Vagina (tissue), 2 donors: Measurements from ENCODE around the gene C10orf90. TPM values are rescaled to one million over a fixed set of nuclear protein-coding genes. Genes with fewer than 3 reads are reported as not detected.

Experiments used
- DNase-seq, 2 donors: peaks; one replicate each; pipeline ENCODE4 v3.0.0-alpha.2; 2017; ENCODE audit errors: extremely low spot score in 2 of 2
- H3K27ac ChIP-seq: fragments of 200-600 bp; sonication (generic); one replicate; pipeline ENCODE4 v1.5.1; 2019
- H3K27me3 ChIP-seq: fragments of 200-600 bp; sonication (generic); one replicate; pipeline ENCODE4 v1.5.1; 2019
- H3K36me3 ChIP-seq, 2 donors: fragments of 200-600 bp; sonication (generic); one replicate each; pipeline ENCODE4 v1.5.1; 2017 to 2019
- H3K4me1 ChIP-seq: fragments of 200-600 bp; sonication (generic); one replicate; pipeline ENCODE4 v1.5.1; 2019
- H3K4me3 ChIP-seq, 2 donors: fragments of 200-600 bp; sonication (generic); 1 replicate in 1 of 2; 2 replicates in 1 of 2; pipeline ENCODE4 v1.5.1; 2016 to 2019
- H3K9me3 ChIP-seq: fragments of 200-600 bp; sonication (generic); one replicate; pipeline ENCODE4 v1.5.1; 2019
- POLR2A ChIP-seq, 2 donors: fragments of 450-650 bp; IDR thresholded peaks; one replicate each; pipeline ENCODE4 v1.6.1; 2017; ENCODE audit warnings: antibody characterized with exemption in 2 of 2, mild to moderate bottlenecking in 2 of 2, moderate library complexity in 2 of 2
- POLR2AphosphoS5 ChIP-seq, 2 donors: sonication (generic); formaldehyde crosslinking; IDR thresholded peaks; one replicate each; pipeline ENCODE4 v1.9.0; 2017; ENCODE audit warnings: antibody characterized with exemption in 2 of 2, mild to moderate bottlenecking in 2 of 2, low read depth in 1 of 2; ENCODE audit not compliant: insufficient read depth in 1 of 2
- intact Hi-C: fragments of 100-400 bp; cut with DNase I; formaldehyde crosslinking; loops from one replicate; pipeline ENCODE4 v1.15.1; 2023
- total RNA-seq: library from RNA; depleted of rRNA; stranded (reverse); fragments of >200 nt; gene quantifications from one replicate; pipeline ENCODE4 v1.2.3, GENCODE V29; 2016
- TF ChIP-seq, protein P1 (sequence below), 3 experiments: fragments of 450-650 bp in 2 of 3; fragments of 200-600 bp in 1 of 3; sonication (generic) in 1 of 3; IDR thresholded peaks; one replicate each; pipeline ENCODE4 v1.5.1; 2017 to 2019; ENCODE audit warnings: antibody characterized with exemption in 3 of 3, mild to moderate bottlenecking in 2 of 3, moderate library complexity in 2 of 3

Gene C10orf90
- total RNA-seq, 1 donor from 2014 or later, result not detected

GRCh38 chr10:126459032-126459831 is 211.3 kb downstream of the C10orf90 start:
- intact Hi-C loops, result no loop called here
- peaks cover 19% of the 10 kb centered on the region for H3K4me1 ChIP-seq
- TF ChIP-seq POLR2AphosphoS5 (IDR thresholded peaks at IDR 0.05; ENCODE audit: insufficient read depth in 1 of 2, low read depth in 1 of 2), result no peak
- TF ChIP-seq, protein P1, sequence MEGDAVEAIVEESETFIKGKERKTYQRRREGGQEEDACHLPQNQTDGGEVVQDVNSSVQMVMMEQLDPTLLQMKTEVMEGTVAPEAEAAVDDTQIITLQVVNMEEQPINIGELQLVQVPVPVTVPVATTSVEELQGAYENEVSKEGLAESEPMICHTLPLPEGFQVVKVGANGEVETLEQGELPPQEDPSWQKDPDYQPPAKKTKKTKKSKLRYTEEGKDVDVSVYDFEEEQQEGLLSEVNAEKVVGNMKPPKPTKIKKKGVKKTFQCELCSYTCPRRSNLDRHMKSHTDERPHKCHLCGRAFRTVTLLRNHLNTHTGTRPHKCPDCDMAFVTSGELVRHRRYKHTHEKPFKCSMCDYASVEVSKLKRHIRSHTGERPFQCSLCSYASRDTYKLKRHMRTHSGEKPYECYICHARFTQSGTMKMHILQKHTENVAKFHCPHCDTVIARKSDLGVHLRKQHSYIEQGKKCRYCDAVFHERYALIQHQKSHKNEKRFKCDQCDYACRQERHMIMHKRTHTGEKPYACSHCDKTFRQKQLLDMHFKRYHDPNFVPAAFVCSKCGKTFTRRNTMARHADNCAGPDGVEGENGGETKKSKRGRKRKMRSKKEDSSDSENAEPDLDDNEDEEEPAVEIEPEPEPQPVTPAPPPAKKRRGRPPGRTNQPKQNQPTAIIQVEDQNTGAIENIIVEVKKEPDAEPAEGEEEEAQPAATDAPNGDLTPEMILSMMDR (IDR thresholded peaks at IDR 0.05), result no peak
- TF ChIP-seq POLR2A (IDR thresholded peaks at IDR 0.05), result no peak
- H3K36me3 ChIP-seq, result no peaks in the 10 kb centered on the region
- no peaks in the 10 kb centered on the region for H3K27me3 ChIP-seq
- no peaks in the 10 kb centered on the region for H3K9me3 ChIP-seq
- no peak overlapping the region for H3K4me3 ChIP-seq
- no peak overlapping the region for H3K27ac ChIP-seq
- peak in 1 of 2 donors; percentile 77 for DNase-seq

GRCh38 chr10:126458466-126458865 is 212.0 kb downstream of the C10orf90 start:
- intact Hi-C loops, result no loop called here
- no peak for DNase-seq
- Histone ChIP-seq H3K36me3 (no peaks in the 10 kb centered on the region), H3K9me3 (no peaks in the 10 kb centered on the region), H3K27ac (no peak overlapping the region), H3K4me3 (no peak overlapping the region), H3K4me1 (peaks cover 19% of the 10 kb centered on the region), H3K27me3 (no peaks in the 10 kb centered on the region)
- TF ChIP-seq POLR2A (IDR thresholded peaks at IDR 0.05), result no peak

- no peak for TF ChIP-seq POLR2AphosphoS5 (IDR thresholded peaks at IDR 0.05; ENCODE audit: insufficient read depth in 1 of 2, low read depth in 1 of 2)
- TF ChIP-seq POLR2A (IDR thresholded peaks at IDR 0.05), result no peak
- TF ChIP-seq, protein P1 (IDR thresholded peaks at IDR 0.05), result no peak
- Histone ChIP-seq H3K4me1 (peaks cover 19% of the 10 kb centered on the region), H3K36me3 (no peaks in the 10 kb centered on the region), H3K9me3 (no peaks in the 10 kb centered on the region), H3K27me3 (no peaks in the 10 kb centered on the region), H3K4me3 (no peak overlapping the region), H3K27ac (no peak overlapping the region)
- no peak for DNase-seq
- intact Hi-C loops, result no loop called here
These were observed 213.9 kb downstream of the C10orf90 start for GRCh38 chr10:126456632-126457031.

DNA sequence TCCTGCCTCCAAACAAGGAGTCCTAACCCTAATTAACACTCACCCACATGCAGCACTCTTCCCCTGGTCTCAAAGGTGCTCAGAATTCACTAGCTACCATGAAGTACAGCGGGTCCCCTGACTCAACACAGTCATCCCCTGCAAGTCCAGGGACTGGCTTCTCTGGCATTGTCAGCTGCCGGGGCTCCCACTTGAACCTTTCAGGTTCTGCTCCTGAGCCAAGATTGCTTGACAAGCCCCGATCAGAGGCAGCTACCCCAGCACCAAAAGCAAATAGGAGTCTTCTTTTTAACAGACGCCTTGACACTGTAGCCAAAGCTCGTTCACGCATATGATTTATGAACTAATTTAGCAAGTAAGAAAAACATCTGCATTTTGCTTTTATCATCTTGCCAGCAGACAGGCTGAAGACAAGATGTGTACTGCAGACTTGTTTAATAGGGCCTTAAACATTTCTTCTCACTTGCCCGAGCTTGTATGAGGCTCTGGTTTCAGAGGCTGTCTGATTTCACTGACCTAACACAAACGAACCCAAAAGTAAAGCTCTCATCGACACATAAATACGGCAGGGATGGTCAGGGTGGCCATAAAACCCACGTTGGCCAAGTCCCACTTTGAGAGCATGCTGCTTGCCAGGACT is 214.6 kb downstream of the C10orf90 start:
- Histone ChIP-seq H3K27ac (no peak overlapping the region), H3K4me1 (peaks cover 19% of the 10 kb centered on the region), H3K4me3 (no peak overlapping the region), H3K9me3 (no peaks in the 10 kb centered on the region), H3K27me3 (no peaks in the 10 kb centered on the region), H3K36me3 (no peaks in the 10 kb centered on the region)
- DNase-seq, result peak in 1 of 2 donors; percentile 83
- TF ChIP-seq, protein P1 (IDR thresholded peaks at IDR 0.05), result no peak
- TF ChIP-seq POLR2A (IDR thresholded peaks at IDR 0.05), result no peak
- no peak for TF ChIP-seq POLR2AphosphoS5 (IDR thresholded peaks at IDR 0.05; ENCODE audit: insufficient read depth in 1 of 2, low read depth in 1 of 2)
- intact Hi-C loops, result no loop called here

DNA sequence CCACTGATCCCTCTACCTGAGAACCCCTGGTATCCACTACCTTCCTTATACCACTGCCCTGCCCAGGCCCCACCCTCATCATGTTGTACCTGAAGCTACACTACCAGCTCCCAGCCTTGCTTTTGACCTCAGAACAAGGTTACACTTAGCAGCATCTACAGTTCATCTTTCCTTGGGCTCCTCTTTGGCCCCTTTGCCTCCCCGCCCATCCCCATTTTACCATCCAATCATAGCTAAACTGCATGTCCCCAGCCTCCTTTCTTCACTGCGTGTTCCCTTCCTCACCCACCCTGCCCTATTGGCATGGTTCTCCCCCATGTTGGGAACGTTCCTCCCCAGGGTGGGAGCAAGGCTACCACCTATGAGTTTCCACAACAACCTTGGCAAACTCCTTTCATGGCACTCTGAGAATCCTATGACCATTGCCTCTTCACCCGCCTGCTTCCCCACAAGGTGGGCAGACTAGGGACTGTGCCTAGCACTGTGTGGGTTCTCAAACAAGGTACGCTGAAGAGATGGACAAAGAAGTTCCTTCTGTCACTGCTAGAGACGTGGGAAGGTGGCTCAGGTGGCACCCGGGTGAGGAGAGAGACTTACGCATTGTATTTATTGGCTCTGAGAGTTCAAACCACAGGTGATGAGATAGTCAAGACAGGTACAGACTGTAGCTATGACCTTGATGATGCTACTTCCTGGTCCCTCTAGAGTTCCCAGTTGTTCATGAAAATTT is 215.3 kb downstream of the C10orf90 start:
- Histone ChIP-seq H3K27ac (no peak overlapping the region), H3K9me3 (no peaks in the 10 kb centered on the region), H3K4me3 (no peak overlapping the region), H3K36me3 (no peaks in the 10 kb centered on the region), H3K4me1 (peaks cover 19% of the 10 kb centered on the region), H3K27me3 (no peaks in the 10 kb centered on the region)
- peak in 1 of 2 donors; percentile 69 for DNase-seq
- intact Hi-C loops, result no loop called here
- no peak for TF ChIP-seq POLR2AphosphoS5 (IDR thresholded peaks at IDR 0.05; ENCODE audit: insufficient read depth in 1 of 2, low read depth in 1 of 2)
- TF ChIP-seq POLR2A (IDR thresholded peaks at IDR 0.05), result no peak
- TF ChIP-seq, protein P1 (IDR thresholded peaks at IDR 0.05), result no peak
